ENCODE data around the gene ARHGAP23. TPM values are rescaled to one million over a fixed set of nuclear protein-coding genes. Genes with fewer than 3 reads are reported as not detected.

ARHGAP23 gene
- total and polyA plus RNA-seq, 2 experiments from 2014 or later = 16.0 to 30.0 TPM

DNA sequence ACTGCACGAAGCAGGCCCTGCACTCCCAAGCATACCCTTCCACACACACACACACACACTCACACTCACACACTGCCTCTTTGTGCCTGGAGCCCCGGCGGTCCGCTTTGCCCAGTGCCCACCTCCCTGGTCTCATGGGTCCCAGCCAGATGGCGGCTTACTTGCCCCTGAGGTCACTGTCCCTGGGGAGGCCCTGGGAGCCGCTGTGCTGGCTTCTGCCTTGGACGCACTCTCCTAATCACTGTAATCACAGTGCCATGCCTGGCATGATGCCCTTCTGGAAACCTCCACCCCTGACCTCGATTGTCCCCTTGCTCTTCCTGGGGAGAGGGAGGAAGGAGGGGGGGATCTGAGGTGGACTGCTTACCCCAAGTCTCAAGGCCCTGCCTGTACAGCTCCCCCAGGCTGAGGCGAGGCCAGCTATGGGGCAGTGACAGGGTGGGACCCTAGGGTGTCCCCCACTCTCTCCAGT lies 36.0 kb downstream of the ARHGAP23 start:
- DNase-seq (ENCODE audit: low spot score) = no peak
- no peak overlapping the region for H3K4me3 ChIP-seq
- no peaks in the 10 kb centered on the region for H3K9me3 ChIP-seq (ENCODE audit: low read depth)

GRCh38 chr17:38464723-38465390 lies 36.6 kb downstream of the ARHGAP23 start:
- H2AFZ ChIP-seq = no peak overlapping the region
- WGBS (ENCODE audit: low lambda C conversion rate, missing lambda C conversion rate) = 59% methylated on average over 4 of the region's 28 CpGs
- H3K9me2 ChIP-seq (replicated peaks; ENCODE audit: insufficient read depth) = no peaks in the 10 kb centered on the region
- TF ChIP-seq, protein P1, sequence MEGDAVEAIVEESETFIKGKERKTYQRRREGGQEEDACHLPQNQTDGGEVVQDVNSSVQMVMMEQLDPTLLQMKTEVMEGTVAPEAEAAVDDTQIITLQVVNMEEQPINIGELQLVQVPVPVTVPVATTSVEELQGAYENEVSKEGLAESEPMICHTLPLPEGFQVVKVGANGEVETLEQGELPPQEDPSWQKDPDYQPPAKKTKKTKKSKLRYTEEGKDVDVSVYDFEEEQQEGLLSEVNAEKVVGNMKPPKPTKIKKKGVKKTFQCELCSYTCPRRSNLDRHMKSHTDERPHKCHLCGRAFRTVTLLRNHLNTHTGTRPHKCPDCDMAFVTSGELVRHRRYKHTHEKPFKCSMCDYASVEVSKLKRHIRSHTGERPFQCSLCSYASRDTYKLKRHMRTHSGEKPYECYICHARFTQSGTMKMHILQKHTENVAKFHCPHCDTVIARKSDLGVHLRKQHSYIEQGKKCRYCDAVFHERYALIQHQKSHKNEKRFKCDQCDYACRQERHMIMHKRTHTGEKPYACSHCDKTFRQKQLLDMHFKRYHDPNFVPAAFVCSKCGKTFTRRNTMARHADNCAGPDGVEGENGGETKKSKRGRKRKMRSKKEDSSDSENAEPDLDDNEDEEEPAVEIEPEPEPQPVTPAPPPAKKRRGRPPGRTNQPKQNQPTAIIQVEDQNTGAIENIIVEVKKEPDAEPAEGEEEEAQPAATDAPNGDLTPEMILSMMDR (IDR thresholded peaks at IDR 0.05; ENCODE audit: poor library complexity) = no peak
- TF ChIP-seq EZH2phosphoT487 (IDR thresholded peaks at IDR 0.05; ENCODE audit: low read depth, severe bottlenecking, unreplicated experiment) (no peak), EZH2 (IDR thresholded peaks at IDR 0.05; ENCODE audit: borderline replicate concordance) (no peak)
- peak overlapping the region; percentile 77 for H3K4me2 ChIP-seq
- DNase-seq (ENCODE audit: low spot score) = peak; percentile 89
- H4K20me1 ChIP-seq (ENCODE audit: insufficient read depth, poor library complexity, severe bottlenecking) = peaks cover 6% of the 10 kb centered on the region
- H3K4me3 ChIP-seq = peak overlapping the region; percentile 14
- no peaks in the 10 kb centered on the region for H3K27me3 ChIP-seq
- no peaks in the 10 kb centered on the region for H3K9me3 ChIP-seq (ENCODE audit: low read depth)
- H3K79me2 ChIP-seq = no peaks in the 10 kb centered on the region
- peak overlapping the region; percentile 96 for H3K27ac ChIP-seq
- peaks cover 16% of the 10 kb centered on the region for H3K4me1 ChIP-seq (ENCODE audit: insufficient read depth)
- no peaks in the 10 kb centered on the region for H3K36me3 ChIP-seq (replicated peaks; ENCODE audit: insufficient read depth, low read depth)

More for the DNA sequence above, 36.0 kb downstream of the ARHGAP23 start:
- no peak overlapping the region for H2AFZ ChIP-seq
- H3K4me1 ChIP-seq (ENCODE audit: insufficient read depth) = peaks cover 16% of the 10 kb centered on the region
- no peaks in the 10 kb centered on the region for H3K79me2 ChIP-seq
- peaks cover 6% of the 10 kb centered on the region for H4K20me1 ChIP-seq (ENCODE audit: insufficient read depth, poor library complexity, severe bottlenecking)
- H3K4me2 ChIP-seq = peak overlapping the region; percentile 77
- WGBS (ENCODE audit: low lambda C conversion rate, missing lambda C conversion rate) = 86% methylated on average over 9 of the region's 9 CpGs
- H3K9me2 ChIP-seq (replicated peaks; ENCODE audit: insufficient read depth) = no peaks in the 10 kb centered on the region
- H3K27me3 ChIP-seq = no peaks in the 10 kb centered on the region
- H3K27ac ChIP-seq = peak overlapping the region; percentile 96
- H3K36me3 ChIP-seq (replicated peaks; ENCODE audit: insufficient read depth, low read depth) = no peaks in the 10 kb centered on the region
- TF ChIP-seq, protein P1 (IDR thresholded peaks at IDR 0.05; ENCODE audit: poor library complexity) = no peak
- TF ChIP-seq EZH2 (IDR thresholded peaks at IDR 0.05; ENCODE audit: borderline replicate concordance) (no peak), EZH2phosphoT487 (IDR thresholded peaks at IDR 0.05; ENCODE audit: low read depth, severe bottlenecking, unreplicated experiment) (no peak)

GRCh38 chr17:38465391-38466345 lies 37.4 kb downstream of the ARHGAP23 start:
- H3K4me1 ChIP-seq (ENCODE audit: insufficient read depth) = peaks cover 13% of the 10 kb centered on the region
- H3K27me3 ChIP-seq = no peaks in the 10 kb centered on the region
- TF ChIP-seq, protein P1 (IDR thresholded peaks at IDR 0.05; ENCODE audit: poor library complexity) = no peak
- TF ChIP-seq EZH2phosphoT487 (IDR thresholded peaks at IDR 0.05; ENCODE audit: low read depth, severe bottlenecking, unreplicated experiment) (no peak), EZH2 (IDR thresholded peaks at IDR 0.05; ENCODE audit: borderline replicate concordance) (no peak)
- H2AFZ ChIP-seq = no peak overlapping the region
- no peaks in the 10 kb centered on the region for H3K9me3 ChIP-seq (ENCODE audit: low read depth)
- H3K79me2 ChIP-seq = no peaks in the 10 kb centered on the region
- 87% methylated on average over 20 of the region's 23 CpGs for WGBS (ENCODE audit: low lambda C conversion rate, missing lambda C conversion rate)
- no peaks in the 10 kb centered on the region for H3K9me2 ChIP-seq (replicated peaks; ENCODE audit: insufficient read depth)
- peak overlapping the region; percentile 96 for H3K27ac ChIP-seq
- peak overlapping the region; percentile 14 for H3K4me3 ChIP-seq
- DNase-seq (ENCODE audit: low spot score) = no peak
- H3K4me2 ChIP-seq = peak overlapping the region; percentile 77
- H3K36me3 ChIP-seq (replicated peaks; ENCODE audit: insufficient read depth, low read depth) = no peaks in the 10 kb centered on the region
- peaks cover 6% of the 10 kb centered on the region for H4K20me1 ChIP-seq (ENCODE audit: insufficient read depth, poor library complexity, severe bottlenecking)

Data from hepatocyte (in vitro differentiated cells).